T-helper 2 cell treated with Interferon-gamma antibody and Interleukin-4, amounts not matched to agents 5 μg/mL and 100 μg/mL, for 36 hours (primary cell): ENCODE measurements around the gene OR2M7.
"Not testable (repeated sequence)": the region's sequence is repeated elsewhere in the genome, so short reads cannot be mapped to it uniquely, and the experiment has no call there.

Experiments used
- DNase-seq: peaks from one replicate; pipeline ENCODE4 v3.0.0; 2021; ENCODE audit warnings: low spot score
- H3K27ac Mint-ChIP-seq: one replicate; pipeline ENCODE4 v1.8.0; 2021; ENCODE audit warnings: mild to moderate bottlenecking, mixed read lengths
- H3K27me3 Mint-ChIP-seq: one replicate; pipeline ENCODE4 v1.8.0; 2021; ENCODE audit warnings: low read depth, mixed read lengths
- H3K36me3 Mint-ChIP-seq: one replicate; pipeline ENCODE4 v1.8.0; 2021; ENCODE audit warnings: low read depth, mixed read lengths
- H3K4me1 Mint-ChIP-seq: one replicate; pipeline ENCODE4 v1.8.0; 2021; ENCODE audit warnings: low read depth, mixed read lengths
- H3K4me3 Mint-ChIP-seq: one replicate; pipeline ENCODE4 v1.8.0; 2022; ENCODE audit warnings: mild to moderate bottlenecking, moderate library complexity, mixed read lengths
- H3K9me3 Mint-ChIP-seq: one replicate; pipeline ENCODE4 v1.8.0; 2021; ENCODE audit warnings: mixed read lengths

OR2M7 gene

DNA sequence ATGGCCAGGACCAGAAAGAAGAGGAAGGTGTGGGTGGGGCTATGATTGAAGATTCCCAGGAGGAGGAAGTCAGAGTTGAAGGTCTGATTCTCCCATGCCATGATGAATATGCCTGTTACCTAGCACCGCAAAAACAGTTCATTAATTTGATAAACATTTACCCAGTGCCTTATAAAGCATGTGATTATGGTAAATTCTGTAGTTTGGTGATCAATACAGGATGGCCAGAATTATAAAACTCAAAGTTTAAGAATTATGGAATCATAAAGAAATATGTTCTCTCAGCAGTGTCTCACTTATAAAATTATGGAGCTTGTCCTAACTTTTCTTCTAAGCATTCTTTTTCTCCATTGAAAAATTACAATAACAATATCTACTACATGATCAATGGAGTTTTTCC lies at the start of gene OR2M7:
OR2M7 (minus strand) TSS at position 101 of the 400 bp plus-strand sequence; CDS start at position 101, 0 bp downstream.
- no peaks in the 10 kb centered on the region for H3K9me3 Mint-ChIP-seq
- H3K27me3 Mint-ChIP-seq, result no peaks in the 10 kb centered on the region
- no peak within 1 kb of the TSS for H3K4me3 Mint-ChIP-seq
- DNase-seq, result no peak
- H3K27ac Mint-ChIP-seq, result no peak within 1 kb of the TSS
- H3K4me1 Mint-ChIP-seq, result no peaks in the 10 kb centered on the region
- no peaks in the 10 kb centered on the region for H3K36me3 Mint-ChIP-seq

- H3K9me3 Mint-ChIP-seq, result no peaks in the 10 kb centered on the region
- no peak overlapping the region for H3K27ac Mint-ChIP-seq
- H3K27me3 Mint-ChIP-seq, result no peaks in the 10 kb centered on the region
- H3K4me3 Mint-ChIP-seq, result no peak overlapping the region
- H3K36me3 Mint-ChIP-seq, result no peaks in the 10 kb centered on the region
- no peak for DNase-seq
- peaks cover 2% of the 10 kb centered on the region for H3K4me1 Mint-ChIP-seq
Measured at GRCh38 chr1:248373761-248374160, 49.4 kb upstream of the OR2M7 start.

- Mint-ChIP-seq H3K4me3 (no peak overlapping the region), H3K27ac (no peak overlapping the region), H3K4me1 (peaks cover 2% of the 10 kb centered on the region), H3K9me3 (no peaks in the 10 kb centered on the region), H3K27me3 (no peaks in the 10 kb centered on the region), H3K36me3 (no peaks in the 10 kb centered on the region)
- DNase-seq, result no peak
Measured at GRCh38 chr1:248372394-248372793, 48.0 kb upstream of the OR2M7 start.

- Mint-ChIP-seq H3K27ac (no peak overlapping the region), H3K4me1 (no peaks in the 10 kb centered on the region), H3K27me3 (no peaks in the 10 kb centered on the region), H3K4me3 (no peak overlapping the region), H3K36me3 (no peaks in the 10 kb centered on the region), H3K9me3 (no peaks in the 10 kb centered on the region)
- DNase-seq, result no peak
Measured at GRCh38 chr1:248366609-248367008, 42.2 kb upstream of the OR2M7 start.

DNA sequence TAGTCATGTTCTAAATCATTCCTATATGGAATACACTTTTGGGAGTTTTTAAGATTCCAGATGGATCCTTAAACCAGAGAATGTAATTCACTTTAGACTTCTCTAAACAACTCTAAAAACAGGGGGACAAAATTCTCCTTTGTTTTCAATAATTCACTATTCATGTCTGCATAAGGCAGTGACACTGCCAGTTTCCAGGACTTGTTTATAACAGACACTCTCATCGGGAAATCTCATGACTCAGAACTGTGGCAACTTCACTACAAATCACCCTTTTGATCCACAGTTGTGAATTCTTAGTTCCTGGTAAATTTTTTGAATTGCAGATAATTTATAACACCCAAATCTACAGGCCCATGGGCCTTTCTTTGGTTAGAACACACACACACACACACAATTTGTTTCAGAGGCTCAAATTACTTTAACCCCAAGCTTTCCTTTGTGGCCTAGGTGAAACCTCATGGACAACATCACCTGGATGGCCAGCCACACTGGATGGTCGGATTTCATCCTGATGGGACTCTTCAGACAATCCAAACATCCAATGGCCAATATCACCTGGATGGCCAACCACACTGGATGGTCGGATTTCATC lies 36.9 kb upstream of the OR2M7 start, which contains the start of gene OR2T4:
OR2T4 (plus strand) TSS at position 545 of the 595 bp plus-strand sequence; CDS start at position 545, 0 bp downstream.
- Mint-ChIP-seq H3K27me3 (no peaks in the 10 kb centered on the region), H3K4me3 (no peak within 1 kb of the TSS), H3K36me3 (no peaks in the 10 kb centered on the region), H3K9me3 (no peaks in the 10 kb centered on the region), H3K4me1 (no peaks in the 10 kb centered on the region), H3K27ac (no peak within 1 kb of the TSS)
- DNase-seq, result no peak

DNA sequence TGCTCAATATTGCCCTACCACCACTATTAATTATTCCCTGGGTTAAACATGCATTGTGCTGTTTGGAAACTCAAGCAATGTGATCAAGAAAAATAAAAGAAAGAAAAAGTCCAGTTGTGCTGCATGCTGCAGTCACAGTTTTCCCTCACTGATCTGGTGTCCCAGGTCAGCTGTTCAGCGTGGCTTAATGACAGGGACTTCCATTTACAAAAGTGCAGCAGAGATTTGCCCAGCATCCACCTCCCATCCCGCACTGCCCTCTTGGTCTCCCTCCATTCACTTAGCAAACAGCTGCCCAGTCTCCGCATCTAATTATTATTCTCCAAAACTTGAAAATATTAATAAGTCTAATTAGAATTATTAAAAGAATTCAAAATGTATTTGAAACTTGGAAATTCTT lies 35.0 kb upstream of the OR2M7 start:
- no peaks in the 10 kb centered on the region for H3K36me3 Mint-ChIP-seq
- no peak for DNase-seq
- no peak overlapping the region for H3K4me3 Mint-ChIP-seq
- no peaks in the 10 kb centered on the region for H3K9me3 Mint-ChIP-seq
- no peaks in the 10 kb centered on the region for H3K4me1 Mint-ChIP-seq
- no peak overlapping the region for H3K27ac Mint-ChIP-seq
- no peaks in the 10 kb centered on the region for H3K27me3 Mint-ChIP-seq

DNA sequence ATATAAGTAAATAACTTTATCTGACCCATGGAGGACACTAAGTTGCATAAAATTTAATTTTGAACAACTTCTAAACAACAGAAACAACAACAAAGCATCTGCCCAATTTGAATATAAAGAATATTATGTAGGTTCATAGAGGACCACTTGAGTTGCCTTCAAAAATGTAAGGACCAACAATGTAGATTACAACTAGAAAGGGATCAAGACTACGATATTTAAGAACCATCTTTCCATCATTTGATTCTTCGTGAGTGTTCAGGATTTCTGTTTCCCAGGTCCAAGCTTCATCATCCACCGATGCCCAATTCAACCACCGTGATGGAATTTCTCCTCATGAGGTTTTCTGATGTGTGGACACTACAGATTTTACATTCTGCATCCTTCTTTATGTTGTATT lies 24.1 kb upstream of the OR2M7 start, which contains the start of gene OR14C36:
OR14C36 (plus strand) TSS at position 301 of the 400 bp plus-strand sequence; CDS start at position 301, 0 bp downstream.
- Mint-ChIP-seq H3K27ac (no peak within 1 kb of the TSS), H3K9me3 (no peaks in the 10 kb centered on the region), H3K4me3 (no peak within 1 kb of the TSS), H3K36me3 (no peaks in the 10 kb centered on the region), H3K27me3 (no peaks in the 10 kb centered on the region), H3K4me1 (no peaks in the 10 kb centered on the region)
- no peak for DNase-seq

DNA sequence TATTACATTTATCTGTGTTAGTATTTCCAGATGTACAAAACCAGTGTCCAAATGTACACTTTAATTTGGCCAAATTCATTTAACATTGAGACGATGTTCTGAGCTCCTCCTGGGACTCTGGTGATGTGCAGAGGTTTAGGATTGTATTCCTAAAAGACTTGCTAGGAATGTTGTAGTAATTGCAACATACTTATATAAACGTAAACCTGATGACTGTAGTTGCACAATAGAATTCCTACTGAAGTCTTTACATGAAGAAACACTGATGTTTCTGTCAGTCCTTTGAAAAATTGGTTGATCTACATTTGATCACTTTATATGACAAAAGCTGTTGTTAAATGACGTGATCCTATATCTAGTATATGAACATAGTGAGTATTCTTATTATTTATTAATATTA lies 19.1 kb upstream of the OR2M7 start:
- no peak overlapping the region for H3K27ac Mint-ChIP-seq
- H3K9me3 Mint-ChIP-seq, result no peaks in the 10 kb centered on the region
- no peaks in the 10 kb centered on the region for H3K36me3 Mint-ChIP-seq
- DNase-seq, result no peak
- H3K4me1 Mint-ChIP-seq, result no peaks in the 10 kb centered on the region
- H3K4me3 Mint-ChIP-seq, result no peak overlapping the region
- no peaks in the 10 kb centered on the region for H3K27me3 Mint-ChIP-seq

- Mint-ChIP-seq H3K9me3 (peaks cover 20% of the 10 kb centered on the region), H3K36me3 (no peaks in the 10 kb centered on the region), H3K4me3 (no peak overlapping the region), H3K27ac (no peak overlapping the region), H3K27me3 (no peaks in the 10 kb centered on the region), H3K4me1 (no peaks in the 10 kb centered on the region)
- DNase-seq, result no peak
Measured at GRCh38 chr1:248316796-248317195, 7.6 kb downstream of the OR2M7 start.

GRCh38 chr1:248306740-248307139 lies 17.6 kb downstream of the OR2M7 start:
- H3K27ac Mint-ChIP-seq, H3K4me1 Mint-ChIP-seq, DNase-seq, H3K27me3 Mint-ChIP-seq, H3K36me3 Mint-ChIP-seq, H3K4me3 Mint-ChIP-seq, H3K9me3 Mint-ChIP-seq: not testable (repeated sequence)

DNA sequence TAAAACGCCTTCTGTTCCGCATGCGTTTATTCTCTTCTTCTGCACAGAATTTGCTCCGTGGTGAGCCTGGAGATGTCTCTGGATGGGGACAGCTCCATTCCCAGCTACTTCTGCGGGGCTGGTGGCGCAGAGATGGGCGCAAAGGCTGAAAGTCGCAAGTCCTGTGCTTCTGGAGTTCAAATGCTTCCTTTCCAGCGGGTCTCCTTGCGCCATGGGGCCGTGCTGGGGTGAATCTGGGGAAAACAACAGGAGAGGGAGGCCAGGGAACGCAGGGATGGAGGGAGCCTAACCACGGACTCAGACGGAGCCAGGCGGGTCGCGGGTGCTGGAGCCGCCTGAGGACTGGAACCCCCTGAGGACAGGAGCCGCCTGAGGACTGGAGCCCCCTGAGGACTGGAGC lies 18.3 kb downstream of the OR2M7 start:
- no peak overlapping the region for H3K27ac Mint-ChIP-seq
- no peaks in the 10 kb centered on the region for H3K4me1 Mint-ChIP-seq
- no peaks in the 10 kb centered on the region for H3K9me3 Mint-ChIP-seq
- H3K4me3 Mint-ChIP-seq, result no peak overlapping the region
- DNase-seq, result no peak
- H3K36me3 Mint-ChIP-seq, result no peaks in the 10 kb centered on the region
- H3K27me3 Mint-ChIP-seq, result no peaks in the 10 kb centered on the region

DNA sequence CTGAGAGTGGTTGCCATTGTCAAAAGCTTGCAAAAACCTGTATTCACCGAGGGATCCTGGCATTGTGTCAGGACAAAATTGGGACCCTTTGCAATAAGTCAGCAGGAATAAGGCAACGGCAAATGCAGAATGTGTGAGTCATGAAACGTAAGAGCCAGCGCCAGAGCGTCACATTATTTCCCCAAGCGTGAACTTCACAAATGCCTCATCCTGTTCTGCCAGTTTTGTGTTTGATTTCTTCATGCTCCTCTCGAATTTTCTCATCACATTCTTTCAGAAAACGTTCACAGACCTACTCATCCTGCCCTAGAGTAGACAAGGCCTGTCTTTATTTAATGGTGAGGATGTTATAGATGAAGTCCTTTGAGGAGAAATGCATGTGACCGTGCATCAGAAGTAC lies 18.7 kb downstream of the OR2M7 start:
- not testable (repeated sequence) for H3K4me3 Mint-ChIP-seq, H3K36me3 Mint-ChIP-seq, H3K27ac Mint-ChIP-seq, H3K4me1 Mint-ChIP-seq, DNase-seq, H3K27me3 Mint-ChIP-seq, H3K9me3 Mint-ChIP-seq

- no peaks in the 10 kb centered on the region for H3K36me3 Mint-ChIP-seq
- H3K4me3 Mint-ChIP-seq, result no peak within 1 kb of the TSS
- no peaks in the 10 kb centered on the region for H3K9me3 Mint-ChIP-seq
- H3K27me3 Mint-ChIP-seq, result no peaks in the 10 kb centered on the region
- H3K27ac Mint-ChIP-seq, result no peak within 1 kb of the TSS
- no peaks in the 10 kb centered on the region for H3K4me1 Mint-ChIP-seq
- no peak for DNase-seq
Measured at GRCh38 chr1:248303324-248303723, 21.0 kb downstream of the OR2M7 start, which contains the start of gene OR2T12. Gene OR2T12 (minus strand): TSS chr1:248303424. CDS start chr1:248295578, 7,846 bp downstream.

GRCh38 chr1:248288391-248288790 lies 36.0 kb downstream of the OR2M7 start:
- Mint-ChIP-seq H3K4me1 (no peaks in the 10 kb centered on the region), H3K9me3 (no peaks in the 10 kb centered on the region), H3K27ac (no peak overlapping the region), H3K36me3 (no peaks in the 10 kb centered on the region), H3K4me3 (no peak overlapping the region), H3K27me3 (no peaks in the 10 kb centered on the region)
- DNase-seq, result no peak

GRCh38 chr1:248277876-248278275 lies 46.5 kb downstream of the OR2M7 start, which contains the start of gene OR2T33:
Gene OR2T33 (minus strand): TSS chr1:248277976. CDS start chr1:248273814, 4,162 bp downstream.
- Mint-ChIP-seq H3K36me3 (no peaks in the 10 kb centered on the region), H3K4me3 (no peak within 1 kb of the TSS), H3K9me3 (no peaks in the 10 kb centered on the region), H3K27ac (no peak within 1 kb of the TSS), H3K27me3 (no peaks in the 10 kb centered on the region), H3K4me1 (no peaks in the 10 kb centered on the region)
- DNase-seq, result no peak
